Inflammatory macrophage treated with lipopolysaccharide for 4 hours (primary cell): Measurements from ENCODE around the gene DICER1.
"Not testable (repeated sequence)": the region's sequence is repeated elsewhere in the genome, so short reads cannot be mapped to it uniquely, and the experiment has no call there.

Source experiments
- DNase-seq: peaks from one replicate; pipeline ENCODE4 v3.0.0-alpha.2; 2020

DICER1 gene

DNA sequence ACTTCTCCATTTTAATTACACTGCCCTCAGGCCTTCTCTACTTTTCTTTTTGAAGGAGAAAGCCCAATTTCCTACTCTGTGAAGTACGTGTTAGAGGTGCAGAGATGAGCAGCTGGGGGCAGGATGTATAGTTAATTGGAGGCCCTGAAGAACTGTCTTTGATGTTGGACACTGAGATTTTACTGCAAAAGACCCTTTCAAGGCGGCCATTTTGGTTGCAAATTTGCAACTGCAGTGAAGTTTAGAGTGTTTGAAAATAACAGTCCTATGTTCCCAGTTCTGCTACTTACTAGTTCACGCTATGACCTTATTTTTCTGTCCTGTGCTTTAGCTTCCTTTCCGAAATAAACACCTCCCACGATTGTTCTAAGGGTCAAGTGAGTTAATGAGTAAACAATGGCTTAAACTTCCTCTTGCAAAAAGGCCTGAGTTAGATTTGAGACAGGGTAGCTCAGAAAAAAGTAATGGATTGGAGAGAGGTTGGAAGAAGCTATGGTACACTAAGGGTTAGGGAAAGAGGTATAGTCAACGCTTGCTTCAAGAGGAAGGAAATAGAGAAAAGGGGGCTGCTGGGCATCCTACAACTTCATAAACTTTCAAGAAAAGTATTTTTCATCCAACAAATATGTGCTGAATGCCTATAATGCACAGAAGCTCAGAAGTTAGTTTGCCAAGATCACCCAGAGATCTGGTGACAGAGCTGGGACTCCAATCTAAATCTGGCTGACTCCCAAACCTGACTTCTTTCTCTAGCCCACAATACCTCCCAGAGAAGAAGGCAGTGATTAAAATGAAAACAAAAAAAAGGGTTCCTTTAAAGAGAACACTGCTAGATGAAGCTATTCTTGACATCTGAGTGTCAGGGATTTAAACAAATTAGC, 26.4 kb upstream of the DICER1 start:
- DNase-seq, result peak; percentile 82

DNA sequence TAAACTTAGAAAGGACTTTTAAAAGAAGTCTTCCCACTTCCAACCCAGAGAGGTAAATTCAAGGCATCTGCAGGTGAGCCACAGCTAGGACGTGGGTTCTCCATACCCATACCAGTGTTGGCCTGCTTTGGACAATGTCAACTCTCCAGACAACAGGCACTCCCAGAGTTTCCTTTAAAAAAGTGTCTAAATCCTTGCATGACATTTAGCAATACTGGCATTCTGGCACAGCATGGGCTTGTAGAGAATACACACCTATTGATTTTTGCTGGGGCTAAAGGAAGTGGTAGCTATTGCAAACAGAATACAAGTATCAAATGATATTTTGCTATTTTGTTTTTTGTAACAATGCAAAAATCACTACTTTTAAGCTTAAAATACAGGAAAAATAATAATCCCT, 25.8 kb upstream of the DICER1 start:
- DNase-seq, result peak; percentile 4

DNA sequence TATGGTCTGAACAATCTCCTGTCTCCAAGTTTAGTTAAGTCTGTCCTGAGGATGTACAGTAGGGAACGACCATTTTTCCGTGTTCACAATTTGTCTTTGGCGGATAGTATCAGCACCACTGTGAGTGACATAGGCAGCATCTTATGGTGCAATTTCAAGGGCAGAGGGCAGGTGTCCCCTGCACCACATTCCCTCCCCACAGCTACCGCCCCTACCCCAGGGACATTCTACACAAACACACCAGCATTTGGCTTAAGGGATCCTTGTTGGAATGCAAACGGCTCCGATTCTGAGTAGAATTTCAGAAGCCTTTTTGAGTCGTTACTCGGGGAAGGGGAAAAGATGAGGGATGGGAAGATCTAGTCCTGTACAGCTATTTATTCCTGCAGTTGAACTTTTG, 25.1 kb upstream of the DICER1 start:
- DNase-seq, result no peak

DNA sequence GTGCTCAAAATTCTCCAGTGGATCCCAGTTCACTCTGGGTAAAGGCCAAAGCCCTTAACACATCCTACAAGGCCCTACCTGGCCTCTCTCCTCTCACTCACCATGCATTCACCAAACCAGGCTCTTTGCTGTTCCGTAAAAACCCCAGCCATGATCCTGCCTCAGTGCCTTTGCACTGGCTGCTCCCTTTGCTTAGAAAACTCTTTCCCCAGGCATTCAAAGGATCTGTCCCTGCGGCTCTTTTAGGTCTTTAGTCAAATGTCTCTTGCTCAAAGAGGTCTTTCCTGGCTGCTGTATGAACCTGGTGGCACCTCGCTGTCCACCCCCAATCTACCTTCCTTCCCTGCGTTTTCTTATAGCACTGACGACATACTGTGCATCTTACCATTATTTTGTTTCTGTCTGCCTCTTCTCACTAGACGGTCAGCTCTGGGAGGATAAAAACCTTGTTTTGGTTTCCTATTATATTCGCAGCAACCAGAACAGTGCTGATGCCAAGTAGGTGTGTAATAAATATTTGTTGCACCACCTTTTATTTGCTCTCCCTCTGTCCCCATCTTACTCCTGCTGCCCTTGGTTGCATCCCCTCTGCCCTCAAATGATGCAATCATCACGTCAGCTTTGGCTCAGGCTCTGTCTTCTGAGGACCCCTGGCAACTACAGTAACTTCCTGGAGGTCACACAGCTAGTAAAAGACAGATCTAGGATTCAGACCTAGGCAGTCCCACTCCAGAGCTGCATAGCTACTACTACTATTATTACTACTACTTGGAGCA, 23.8 kb upstream of the DICER1 start:
- DNase-seq, result no peak

DNA sequence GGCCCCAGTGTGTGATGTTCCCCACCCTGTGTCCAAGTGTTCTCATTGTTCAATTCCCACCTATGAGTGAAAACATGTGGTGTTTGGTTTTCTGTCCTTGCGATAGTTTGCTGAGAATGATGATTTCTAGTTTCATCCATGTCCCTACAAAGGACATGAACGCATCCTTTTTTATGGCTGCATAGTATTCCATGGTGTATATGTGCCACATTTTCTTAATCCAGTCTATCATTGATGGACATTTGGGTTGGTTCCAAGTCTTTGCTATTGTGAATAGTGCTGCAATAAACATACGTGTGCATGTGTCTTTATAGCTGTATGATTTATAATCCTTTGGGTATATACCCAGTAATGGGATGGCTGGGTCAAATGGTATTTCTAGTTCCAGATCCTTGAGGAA, 18.3 kb upstream of the DICER1 start:
- DNase-seq, result not testable (repeated sequence)

DNA sequence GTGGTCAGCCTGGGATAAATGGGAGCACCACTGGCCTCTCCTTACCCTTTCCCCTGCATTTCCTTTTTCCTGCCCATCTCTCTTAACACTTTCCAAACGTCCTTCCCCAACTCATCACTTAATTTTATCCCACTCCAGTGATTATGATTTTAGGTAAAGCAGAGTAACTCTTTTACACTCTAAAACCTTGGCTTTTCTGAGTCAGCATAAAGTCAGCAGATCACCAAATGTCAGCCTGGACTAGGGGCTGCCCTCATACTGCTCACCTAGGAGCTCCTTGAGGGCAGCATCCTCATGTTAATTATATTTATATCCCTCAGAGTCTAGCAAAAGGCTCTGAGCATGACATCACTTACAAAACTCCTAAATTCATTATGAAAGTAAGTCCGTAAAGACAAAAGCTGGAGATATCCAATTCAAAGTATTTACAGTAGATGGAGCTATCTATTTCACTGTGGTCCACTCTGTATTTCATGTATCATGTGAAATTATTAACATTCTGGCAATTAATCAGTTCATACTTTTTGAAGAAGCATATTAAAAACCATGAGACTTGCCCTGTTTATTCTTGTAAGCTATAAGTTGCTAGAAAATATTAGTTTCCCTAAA, 17.0 kb upstream of the DICER1 start:
- DNase-seq, result peak; percentile 45

DNA sequence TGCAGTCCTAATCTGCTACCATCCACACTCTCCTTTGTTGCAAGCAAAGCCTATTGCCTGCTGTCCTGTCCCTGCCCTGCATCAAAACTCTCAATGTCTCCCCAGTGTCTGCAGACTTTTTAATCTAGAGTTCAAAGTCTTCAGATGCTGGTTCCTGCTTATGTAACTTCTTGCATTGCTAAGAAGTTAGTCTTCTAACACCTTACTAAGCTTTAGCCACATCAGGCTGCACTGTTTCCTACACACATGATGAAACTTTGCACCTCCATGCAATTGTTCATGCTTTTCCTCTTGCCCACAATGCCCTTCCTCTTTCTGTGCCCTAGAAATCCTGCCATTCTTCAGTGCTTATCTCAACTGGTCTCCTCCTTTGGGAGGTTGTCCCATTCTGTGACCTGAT, 16.2 kb upstream of the DICER1 start:
- peak; percentile 39 for DNase-seq

DNA sequence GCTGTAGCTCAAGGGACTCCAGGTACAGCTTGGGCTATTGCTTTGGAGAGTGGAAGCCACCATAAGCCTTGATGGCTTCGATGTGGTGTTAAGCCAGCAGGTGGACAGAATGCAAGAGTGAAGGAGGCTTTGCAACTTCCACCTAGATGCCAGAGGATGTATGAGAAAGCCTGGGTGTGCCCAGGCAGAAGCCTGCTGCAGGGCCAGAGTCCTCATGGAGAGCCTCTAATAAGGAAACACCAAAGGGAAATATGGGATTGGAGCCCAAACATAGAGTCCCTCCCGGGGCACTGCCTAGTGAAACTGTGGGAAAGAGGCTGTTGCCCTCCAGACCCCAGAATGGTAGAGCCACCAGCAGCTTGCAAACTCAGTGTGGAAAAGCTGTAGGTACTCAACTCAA, 9.8 kb upstream of the DICER1 start:
- no peak for DNase-seq

DNA sequence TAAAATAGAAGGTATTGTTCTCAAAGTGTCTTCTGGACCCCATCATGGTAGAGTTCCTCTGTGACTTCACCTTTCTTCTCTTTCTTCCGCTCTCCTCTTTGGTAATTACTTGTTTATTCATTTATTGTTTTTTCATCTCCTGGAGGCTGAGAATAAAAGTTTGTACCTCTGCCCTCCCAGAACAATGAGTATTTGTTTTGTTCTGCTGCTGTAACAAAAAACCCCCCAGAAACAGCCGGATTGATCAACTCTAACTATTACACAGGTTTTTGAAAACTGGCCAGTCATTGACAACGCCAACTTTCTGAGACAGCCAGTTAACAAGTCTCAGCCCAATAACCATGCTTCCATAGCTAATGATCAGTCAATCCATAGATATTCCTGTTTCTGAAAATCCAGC, 8.2 kb upstream of the DICER1 start:
- DNase-seq, result no peak

DNA sequence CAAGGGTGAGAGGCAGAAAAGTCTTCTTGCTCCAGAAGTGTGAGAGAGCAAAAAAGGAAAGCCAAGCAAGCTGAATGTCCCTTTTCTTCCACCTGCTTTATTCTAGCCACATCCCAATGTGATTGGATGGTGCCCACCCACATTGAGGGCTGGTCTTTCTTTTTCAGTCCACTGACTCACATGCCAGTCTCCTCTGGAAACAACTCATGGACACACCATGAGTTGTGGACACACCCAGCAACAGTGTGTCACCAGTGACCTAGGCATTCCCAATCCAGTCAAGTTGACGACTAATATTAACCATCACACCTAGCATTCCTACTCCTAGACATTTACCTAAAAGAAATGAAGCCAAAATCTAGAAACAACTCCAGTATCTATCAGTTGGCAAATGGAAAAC, 7.2 kb upstream of the DICER1 start:
- DNase-seq, result peak; percentile 28

DNA sequence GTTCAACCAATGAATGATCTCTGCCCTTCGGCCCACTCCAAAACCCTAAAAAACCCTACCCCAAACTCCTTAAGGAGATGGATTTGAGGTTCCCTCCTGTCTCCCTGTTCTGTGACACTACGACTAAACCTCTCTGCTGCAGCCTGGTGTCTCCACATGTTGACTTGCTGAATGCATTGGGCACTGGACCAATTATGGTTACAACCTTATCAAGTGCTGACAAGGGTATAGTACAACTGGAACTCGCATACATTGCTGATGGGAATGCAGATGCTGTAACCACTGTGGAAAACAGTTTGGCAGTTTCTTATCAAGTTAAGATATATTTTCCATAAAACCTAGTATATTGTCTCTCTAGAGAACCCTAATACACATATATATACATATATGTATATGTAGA, 6.3 kb upstream of the DICER1 start:
- DNase-seq, result no peak

DNA sequence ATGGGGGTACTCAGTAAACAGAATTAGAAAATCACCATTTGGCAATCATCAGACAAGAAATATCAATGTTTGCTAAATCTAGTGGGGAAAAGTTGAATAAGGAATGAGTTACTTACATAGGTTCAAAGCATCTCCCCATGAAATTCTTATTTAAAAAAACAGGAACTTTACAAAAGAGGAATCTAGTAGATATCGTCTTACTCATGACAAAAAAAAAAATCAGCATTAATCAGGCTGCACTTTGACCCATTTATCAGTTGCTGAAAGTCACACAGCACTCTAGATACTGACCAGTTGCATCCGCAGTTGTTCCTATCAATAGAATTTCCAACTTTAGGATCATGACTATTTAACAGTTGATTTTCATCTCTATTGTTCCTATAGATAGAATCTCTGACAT, 5.8 kb upstream of the DICER1 start:
- peak; percentile 71 for DNase-seq

DNA sequence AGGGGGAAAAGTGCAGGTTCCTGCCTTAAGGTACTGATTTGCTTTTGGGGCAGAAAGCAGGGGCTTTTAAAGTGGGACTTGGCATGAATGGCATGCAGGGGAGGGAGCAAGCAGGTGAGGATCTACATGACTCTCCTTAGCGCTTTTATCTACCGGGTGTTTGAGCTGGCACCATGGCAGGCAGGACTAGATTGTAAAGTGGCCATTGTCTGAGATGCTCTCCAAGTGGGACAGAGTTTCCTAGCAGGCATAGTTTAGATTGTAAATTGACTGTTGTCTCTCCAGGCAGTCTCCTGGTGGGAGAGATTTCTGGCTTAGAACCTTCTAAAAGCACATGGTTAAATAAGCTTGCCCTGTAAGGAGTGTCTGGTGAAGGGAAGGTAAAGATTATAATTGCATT, 5.3 kb upstream of the DICER1 start:
- DNase-seq, result no peak

DNA sequence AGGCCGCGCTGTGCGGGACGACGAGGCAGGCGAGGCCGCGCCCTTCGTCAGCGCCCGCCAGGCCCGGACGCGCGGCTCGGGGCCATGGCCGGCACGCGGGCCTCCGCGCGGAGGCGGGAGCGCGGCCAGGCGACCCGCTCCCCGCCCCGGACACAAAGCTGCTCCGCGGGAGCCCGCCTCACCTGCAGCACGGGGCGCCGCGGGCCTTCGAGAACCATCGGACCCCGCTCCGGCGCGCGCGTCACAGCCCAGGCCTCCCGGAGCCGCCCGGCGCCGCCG, 342 bp downstream of the DICER1 start:
- no peak for DNase-seq

DNA sequence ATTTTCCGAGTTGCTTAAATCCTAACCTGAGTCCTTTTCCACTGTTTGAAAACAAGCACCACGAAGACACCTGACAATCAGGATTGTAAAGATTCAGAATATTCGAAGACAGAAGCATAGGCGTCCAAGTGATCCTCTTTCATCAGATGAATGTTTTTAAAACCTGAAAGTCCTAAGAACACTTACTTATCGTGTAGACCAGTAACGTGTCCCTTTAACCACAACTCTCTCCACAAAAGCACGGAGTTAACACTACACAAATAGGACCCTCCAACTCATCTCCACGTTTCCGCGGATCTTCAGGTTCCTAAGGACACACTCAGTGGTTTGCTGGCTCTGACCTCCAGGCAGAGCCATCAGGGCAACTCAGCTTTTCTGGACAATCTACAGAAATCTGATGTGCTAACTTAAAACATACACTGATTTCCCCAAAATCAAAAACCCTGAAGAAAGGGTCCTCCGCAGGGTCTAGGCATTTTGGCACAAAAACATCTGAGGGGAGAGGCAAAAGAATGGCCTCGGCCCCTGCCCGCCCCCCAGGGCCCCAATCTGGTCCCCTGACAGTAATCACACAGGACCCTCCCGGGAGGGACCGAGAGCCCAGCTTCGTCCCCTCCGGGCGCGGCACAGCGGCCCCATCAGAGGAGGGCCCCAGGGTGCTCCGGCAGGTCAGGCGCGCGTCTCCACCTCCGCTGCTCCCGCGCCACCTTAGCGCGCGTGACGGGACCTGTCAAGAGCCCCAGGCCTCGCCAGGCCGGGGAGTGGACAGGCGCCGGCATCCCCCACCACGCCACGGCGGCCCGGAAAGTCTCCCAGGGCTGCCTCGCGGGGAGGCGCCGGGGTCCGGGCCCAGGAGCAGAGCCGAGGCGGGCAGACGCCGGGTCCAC, 925 bp downstream of the DICER1 start:
- no peak for DNase-seq

DNA sequence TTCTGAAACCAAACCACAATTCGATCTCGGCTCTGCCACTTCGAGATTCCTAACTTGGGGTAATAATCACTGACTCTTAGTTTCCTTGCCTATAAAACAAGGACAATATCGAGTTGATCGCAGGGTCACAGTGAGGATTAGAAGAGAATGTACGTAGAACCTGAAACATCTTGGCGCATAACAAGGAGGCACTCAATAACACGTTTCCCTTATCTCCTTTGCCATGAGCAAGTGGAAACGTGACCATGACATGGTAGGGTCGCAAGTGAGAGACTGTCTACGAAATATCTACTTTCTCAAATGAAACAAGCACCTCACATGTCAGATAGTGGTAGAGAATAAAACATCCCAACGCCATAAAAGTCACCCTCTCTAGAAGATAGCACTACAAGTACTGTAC, 2.3 kb downstream of the DICER1 start:
- DNase-seq, result no peak

DNA sequence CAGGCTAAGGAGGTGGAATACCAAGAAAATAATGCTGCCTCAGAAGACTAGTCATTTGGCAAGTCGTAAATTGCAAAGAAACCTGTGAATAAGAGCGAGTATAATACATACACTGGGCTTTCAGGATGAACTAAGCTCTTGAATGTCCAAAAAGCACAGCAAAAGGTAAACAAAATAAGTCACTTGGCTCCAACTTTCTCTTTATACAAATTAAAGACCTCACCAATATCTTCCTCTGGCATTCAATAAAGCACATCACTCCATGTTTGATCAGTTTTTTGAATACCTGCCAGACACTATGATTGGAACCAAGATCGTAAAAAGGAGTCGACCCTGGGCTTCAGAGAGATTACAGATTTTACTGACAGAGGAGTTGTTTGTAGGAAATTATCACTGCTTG, 3.5 kb downstream of the DICER1 start:
- no peak for DNase-seq

DNA sequence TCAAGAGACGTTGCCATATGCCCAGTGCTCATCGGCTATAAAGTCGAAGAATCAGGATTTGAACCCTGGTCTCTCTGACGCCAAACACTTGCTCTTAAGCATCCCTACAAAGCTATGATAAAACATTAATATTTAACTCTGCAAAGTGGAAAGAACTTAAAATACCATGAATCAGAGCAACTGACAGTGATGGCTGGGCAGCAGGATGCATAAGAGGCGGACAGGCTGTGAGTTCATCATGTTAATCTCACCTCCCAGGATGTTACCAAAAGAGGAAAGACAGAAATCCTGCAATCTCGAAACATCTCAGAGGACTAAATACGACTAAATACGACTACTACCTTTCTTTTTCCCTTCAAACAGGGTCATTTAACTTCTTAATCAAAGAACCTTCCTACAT, 5.8 kb downstream of the DICER1 start:
- DNase-seq, result no peak

DNA sequence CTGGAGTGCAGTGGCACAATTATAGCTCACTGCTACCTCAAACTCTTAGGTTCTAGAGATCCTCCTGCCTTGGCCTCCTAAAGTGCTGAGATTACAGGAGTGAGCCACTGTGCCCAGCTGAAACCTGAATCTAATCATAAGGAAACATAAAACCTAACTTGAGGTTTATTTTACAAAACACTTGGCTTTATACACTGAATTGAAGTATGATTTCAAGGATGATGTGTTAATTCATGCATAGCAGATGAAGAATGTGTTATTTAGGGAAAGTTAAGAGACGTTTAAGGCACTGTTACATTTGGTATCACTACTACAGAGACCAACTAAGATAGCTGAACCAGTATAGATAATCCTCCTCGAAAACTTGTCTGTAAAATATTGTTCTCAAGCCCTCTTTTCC, 6.4 kb downstream of the DICER1 start:
- no peak for DNase-seq

DNA sequence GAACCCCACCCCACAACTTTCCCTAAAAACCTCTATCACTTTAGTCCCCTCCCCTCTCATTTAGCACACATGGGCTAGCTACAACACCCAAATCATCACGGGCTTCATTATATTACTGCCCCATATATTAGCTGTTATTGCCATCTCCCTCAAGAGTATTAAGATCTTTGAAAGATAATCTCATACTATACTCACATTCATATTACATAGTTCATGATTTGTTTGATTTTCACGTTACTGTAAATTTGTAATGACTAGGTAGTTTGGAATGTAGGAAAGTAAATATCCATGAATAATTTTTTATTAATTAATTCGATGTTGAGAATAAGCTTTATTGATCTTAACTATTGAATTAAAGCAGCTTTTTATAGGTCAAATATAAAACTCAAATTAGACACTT, 7.9 kb downstream of the DICER1 start:
- no peak for DNase-seq

DNA sequence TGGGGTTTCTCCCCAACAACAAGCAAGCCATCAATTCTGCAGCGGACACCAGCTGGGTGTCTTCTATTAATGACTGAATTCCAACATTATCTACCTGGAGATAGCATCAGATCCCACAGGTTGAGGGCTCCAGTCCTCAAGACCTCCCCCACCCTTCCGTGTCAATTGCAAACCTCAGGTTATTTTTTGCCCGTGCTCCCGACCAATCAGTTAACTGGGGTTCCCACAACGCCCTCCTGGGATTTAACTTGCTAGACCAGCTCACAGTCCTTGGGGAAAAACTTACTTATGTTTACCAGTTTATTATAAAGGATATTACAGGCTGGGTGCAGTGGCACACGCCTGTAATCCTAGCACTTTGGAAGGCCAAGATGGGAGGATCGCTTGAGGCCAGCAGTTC, 9.7 kb downstream of the DICER1 start:
- DNase-seq, result no peak

DNA sequence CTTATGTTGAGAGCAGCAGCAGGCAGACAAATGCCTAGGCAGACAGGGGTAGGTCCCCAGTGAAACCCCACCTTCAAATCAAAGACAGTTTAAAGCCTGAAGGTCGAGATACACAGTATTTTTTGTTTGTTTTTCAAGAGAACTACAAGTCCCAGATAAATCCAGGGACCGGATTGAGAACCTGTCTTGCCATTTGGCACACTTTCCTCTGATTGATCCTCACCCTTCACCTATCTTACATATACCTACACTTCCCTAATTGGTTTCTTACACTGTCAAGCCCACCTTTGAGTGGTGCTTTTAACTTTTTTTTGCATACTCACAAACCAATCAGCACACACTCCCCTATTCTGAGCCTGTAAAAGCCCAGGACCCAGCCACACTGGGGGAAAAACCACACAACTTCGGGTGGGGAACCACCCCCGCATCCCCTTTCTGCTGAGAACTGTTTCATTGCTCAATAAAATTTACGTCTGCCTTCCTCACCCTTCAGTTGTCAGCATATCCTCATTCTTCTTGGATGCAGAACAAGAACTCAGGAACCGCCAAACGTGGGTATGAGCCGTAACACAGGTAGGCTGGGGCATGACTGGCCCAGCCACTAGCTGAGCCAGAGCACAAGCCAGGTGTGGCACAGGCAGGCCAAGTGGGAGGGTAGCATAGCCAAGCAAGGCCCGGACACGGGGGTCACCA, 11.1 kb downstream of the DICER1 start:
- peak; percentile 88 for DNase-seq

DNA sequence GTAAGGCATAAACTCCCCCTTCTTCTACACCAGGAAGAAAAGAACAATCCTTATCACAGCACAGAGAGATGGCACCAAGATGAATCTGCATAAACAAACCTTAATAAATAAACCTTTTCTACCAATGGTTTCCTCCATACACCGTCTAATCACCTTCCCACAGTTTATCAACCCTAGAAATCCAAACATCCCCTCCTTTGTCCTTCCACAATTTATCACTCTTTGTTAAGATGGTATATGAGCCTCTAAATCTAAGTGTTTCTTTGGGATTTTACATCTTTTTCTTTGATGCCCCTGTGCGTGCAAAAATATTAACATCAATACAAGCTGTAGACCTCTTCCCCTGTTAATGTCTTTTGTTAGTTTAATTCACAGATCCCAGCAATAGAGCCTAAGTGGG, 12.5 kb downstream of the DICER1 start:
- DNase-seq, result no peak
